Renal pelvis (tissue), 4 donors: ENCODE data around the gene DNASE1. TPM values are rescaled to one million over a fixed set of nuclear protein-coding genes. Genes with fewer than 3 reads are reported as not detected.

ENCODE experiments used
- DNase-seq: peaks from one replicate; pipeline ENCODE4 v3.0.0-alpha.2; 2013
- polyA plus RNA-seq, 3 donors: library from polyadenylated mRNA; unstranded; fragments of 120-200 nt; gene quantifications; one replicate each; pipeline ENCODE4 v1.2.1, GENCODE V29; 2013; ENCODE audit not compliant: insufficient read length in 3 of 3

Gene DNASE1
- polyA plus RNA-seq, 3 donors, result 30.0 to 42.2 (median 40.1) TPM

- no peak for DNase-seq
Observed at GRCh38 chr16:3659251-3659650, 4.8 kb downstream of the DNASE1 start.

GRCh38 chr16:3661311-3661710, 6.8 kb downstream of the DNASE1 start:
- DNase-seq, result no peak

DNA sequence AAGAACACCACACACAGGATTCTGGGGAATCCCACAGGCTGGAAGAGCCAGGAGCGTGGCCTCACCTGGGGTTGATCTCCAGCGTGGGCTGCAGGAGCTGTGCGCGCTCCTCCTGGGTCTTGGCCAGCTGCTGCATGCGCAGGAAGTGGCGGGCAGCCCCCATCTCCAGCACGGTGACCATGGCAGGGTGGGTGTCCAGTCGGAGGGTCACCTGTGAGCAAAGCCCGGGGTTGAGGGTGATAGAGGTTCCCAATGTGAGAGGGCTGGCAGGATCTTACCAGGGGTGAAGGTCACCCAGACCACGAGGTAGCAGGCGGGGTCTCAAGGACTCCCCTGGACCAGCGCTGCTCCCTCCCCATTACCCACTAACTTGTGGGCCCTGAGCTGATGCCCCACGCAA, 7.4 kb downstream of the DNASE1 start:
- no peak for DNase-seq

DNA sequence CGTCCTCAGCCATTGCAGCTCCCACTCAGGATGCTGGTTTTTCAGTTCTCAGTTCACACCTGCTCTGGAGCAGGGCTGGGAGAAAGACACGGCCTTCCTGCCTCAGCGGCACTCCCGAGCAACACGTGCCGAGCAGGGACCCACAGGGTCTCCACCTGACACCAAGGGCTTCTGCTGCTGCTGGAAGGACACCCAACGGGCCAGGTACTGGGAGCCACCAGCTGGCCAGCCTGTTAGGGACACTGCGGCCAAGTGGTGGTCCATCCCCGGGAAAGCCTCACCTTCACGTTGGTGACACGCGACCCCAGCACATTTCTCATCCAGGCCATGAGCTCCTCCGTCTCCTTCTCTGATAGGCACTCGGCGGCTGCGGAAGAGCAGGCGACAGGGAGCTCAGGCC, 8.1 kb downstream of the DNASE1 start:
- no peak for DNase-seq

GRCh38 chr16:3664187-3664896, 9.9 kb downstream of the DNASE1 start:
- DNase-seq, result no peak

DNA sequence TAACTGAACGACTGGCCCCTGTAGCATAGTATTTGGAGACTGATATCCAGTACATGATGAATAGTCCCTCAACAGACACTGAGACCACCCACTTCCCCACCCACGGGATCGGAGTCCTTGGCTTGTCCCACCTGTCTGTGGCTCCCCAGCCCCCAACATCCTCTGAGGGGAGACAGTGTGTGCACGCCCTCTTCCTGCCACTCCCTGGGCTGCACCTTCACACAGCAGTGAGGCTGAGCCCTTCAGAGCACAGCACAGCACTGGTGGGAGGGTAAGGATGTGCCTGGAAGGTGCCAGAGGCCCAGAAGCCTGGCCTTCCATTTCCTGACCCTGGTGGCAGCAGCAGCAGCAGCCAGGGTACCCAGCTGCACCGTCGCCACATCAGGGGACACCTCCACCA, 11.0 kb downstream of the DNASE1 start:
- no peak for DNase-seq

DNA sequence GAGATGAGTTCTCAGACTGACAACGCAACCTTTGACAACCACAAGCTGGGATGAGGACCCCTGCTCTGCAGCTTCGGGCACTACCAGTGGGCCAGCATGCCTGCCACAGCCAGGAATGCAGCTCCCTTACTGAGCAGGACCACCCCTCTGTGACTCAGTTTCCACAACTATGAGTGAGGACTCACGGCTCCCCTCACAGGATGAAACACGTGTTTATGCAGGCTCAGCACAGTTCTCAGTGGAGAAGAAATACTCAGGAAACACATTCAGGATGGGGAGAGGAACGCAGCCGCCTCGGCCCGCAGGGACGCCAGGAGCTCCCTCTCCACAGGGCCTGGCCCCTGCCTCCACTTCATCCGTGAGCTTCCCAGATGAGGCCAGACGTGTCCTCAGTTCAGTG, 14.1 kb downstream of the DNASE1 start:
- DNase-seq, result no peak

- DNase-seq, result no peak
Observed at GRCh38 chr16:3669082-3669481, 14.6 kb downstream of the DNASE1 start.

DNA sequence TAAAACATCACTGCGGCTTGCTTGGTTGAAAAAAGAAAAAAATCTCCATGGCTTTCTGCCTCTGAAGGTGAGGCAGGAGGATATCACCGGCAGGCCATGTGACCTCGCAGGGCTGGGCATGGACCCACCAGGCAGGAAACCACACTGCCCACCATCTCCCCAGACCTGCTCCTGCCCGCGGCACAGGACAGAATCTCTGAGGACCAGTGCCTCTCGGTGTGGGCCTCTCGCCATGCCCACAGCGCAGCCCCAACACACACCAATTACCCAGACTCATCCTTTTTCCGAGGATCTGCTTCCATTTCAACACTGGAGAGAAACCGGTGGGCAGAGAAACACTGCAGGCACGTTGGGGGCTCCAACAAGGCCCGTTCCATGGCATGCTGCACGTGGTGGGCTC, 16.2 kb downstream of the DNASE1 start:
- no peak for DNase-seq

DNA sequence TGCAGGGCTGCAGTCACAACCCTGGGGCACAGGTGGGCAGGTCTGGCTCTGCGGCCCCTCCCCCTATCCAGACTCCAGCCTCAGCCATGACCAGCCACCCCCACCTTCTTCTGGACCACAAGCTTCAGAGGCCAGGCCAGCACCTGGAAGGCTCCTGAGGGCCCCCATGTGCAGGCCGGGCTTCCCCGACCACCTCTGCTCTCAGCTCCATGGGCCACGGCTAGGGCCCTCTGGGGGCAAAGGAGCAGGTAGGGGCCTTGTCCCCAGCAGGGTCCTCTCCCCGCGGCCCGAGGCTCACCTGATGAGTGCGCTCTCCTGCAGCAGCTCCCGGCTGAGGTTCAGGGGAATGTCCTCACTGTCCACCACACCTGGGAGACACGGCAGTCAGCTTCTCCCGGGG, 16.9 kb downstream of the DNASE1 start:
- DNase-seq, result no peak

DNA sequence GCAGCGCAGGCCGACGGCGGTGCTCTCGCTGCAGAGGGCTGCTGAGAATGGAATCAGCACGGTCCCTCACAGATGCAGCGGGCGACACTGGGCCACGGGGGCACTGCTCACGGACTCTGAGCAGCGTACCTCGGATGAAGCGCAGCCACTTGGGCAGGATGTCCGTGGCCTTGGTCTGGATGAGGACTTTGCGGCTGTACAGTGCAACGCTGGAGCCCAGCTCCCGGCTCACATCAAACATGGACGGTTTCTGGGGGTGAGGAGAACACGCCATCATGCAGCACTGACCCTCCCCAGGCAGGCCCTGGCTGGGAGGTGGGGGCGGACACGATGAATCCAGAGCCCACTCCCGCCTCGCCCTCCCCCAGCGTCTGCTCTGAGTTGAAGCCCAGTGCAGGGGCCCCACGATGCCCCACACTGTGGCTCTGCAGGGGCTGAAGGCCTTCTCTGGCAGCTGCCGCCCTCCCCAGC, 18.1 kb downstream of the DNASE1 start:
- no peak for DNase-seq

GRCh38 chr16:3673201-3673600, 18.7 kb downstream of the DNASE1 start:
- DNase-seq, result no peak

- DNase-seq, result no peak
Observed at GRCh38 chr16:3673676-3674377, 19.3 kb downstream of the DNASE1 start.

- DNase-seq, result no peak
Observed at GRCh38 chr16:3674513-3675295, 20.2 kb downstream of the DNASE1 start.

DNA sequence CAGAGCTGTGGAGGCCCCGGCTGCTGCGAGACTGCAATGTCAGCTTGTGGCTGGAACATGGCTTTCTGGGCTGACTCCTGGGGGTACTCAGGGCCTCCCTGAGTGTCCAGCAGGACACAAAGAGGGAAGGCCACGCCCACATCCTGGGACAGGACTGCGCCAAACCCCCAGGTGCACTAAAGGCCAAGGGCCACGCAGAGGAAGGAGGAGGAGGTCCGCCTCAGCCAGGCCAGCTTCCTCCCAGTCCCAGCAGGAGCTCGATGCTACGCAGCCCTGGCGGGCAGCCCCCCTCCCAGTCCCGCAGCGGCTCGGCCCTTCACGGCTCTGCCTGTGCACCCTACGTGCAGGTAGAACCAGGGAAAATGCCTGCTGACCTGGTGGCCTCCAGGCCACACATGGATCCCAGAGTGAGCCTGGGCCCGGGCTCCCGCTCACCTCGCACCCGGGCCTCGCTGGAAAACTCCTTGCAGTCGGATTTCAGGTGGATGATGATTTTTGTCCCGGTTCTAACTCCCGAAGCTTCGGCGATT, 21.2 kb downstream of the DNASE1 start:
- DNase-seq, result no peak

DNA sequence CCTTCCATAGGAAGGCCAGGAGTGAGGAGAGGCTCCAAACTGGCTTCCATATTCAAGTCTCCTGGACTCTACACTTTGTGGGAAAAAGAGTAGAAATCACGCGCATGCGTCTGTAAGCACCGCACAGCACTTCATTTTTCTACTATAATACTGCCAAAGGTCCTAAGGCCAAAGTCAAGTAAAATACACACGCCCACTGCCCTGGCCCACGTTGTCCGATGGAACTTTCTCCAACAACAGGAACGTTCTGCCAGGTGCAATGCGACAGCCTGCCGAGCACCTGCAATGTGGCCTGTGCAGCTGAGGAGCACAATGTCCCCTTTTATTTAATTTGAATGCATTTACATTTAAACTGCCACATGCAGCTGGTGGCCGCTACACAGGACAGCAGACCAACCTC, 23.5 kb downstream of the DNASE1 start:
- DNase-seq, result no peak

- DNase-seq, result no peak
Observed at GRCh38 chr16:3681206-3681605, 26.7 kb downstream of the DNASE1 start.

- DNase-seq, result no peak
Observed at GRCh38 chr16:3687021-3687420, 32.5 kb downstream of the DNASE1 start.

GRCh38 chr16:3687792-3688191, 33.3 kb downstream of the DNASE1 start:
- no peak for DNase-seq

- no peak for DNase-seq
Observed at GRCh38 chr16:3689731-3690130, 35.2 kb downstream of the DNASE1 start.

GRCh38 chr16:3690470-3690928, 36.0 kb downstream of the DNASE1 start:
- DNase-seq, result peak; percentile 85

GRCh38 chr16:3690980-3691720, 36.7 kb downstream of the DNASE1 start:
- DNase-seq, result no peak
